Right lobe of liver (tissue), 4 donors: ENCODE measurements around the gene SPEM3.

Source experiments
- POLR2A ChIP-seq: fragments of 450-650 bp; IDR thresholded peaks from one replicate; pipeline ENCODE4 v1.6.1; 2017; ENCODE audit warnings: antibody characterized with exemption, mild to moderate bottlenecking
- TF ChIP-seq, protein P1 (sequence below), 4 donors: fragments of 200-600 bp in 3 of 4; fragments of 450-650 bp in 1 of 4; IDR thresholded peaks; one replicate each; pipeline versions ENCODE4 v1.5.1 to v1.8.0; 2016 to 2022; ENCODE audit warnings: antibody characterized with exemption in 4 of 4, mild to moderate bottlenecking in 2 of 4
- donor health status: DM: no; HTN: no; CAD: no.
- donor health status: DM: no; HTN: no; CAD: no.
- donor health status: DM: no; HTN: yes; CAD: no.

GRCh38 chr17:7407485-7408251, 21.0 kb upstream of the SPEM3 start, which contains the start of gene NLGN2:
- TF ChIP-seq, protein P1, sequence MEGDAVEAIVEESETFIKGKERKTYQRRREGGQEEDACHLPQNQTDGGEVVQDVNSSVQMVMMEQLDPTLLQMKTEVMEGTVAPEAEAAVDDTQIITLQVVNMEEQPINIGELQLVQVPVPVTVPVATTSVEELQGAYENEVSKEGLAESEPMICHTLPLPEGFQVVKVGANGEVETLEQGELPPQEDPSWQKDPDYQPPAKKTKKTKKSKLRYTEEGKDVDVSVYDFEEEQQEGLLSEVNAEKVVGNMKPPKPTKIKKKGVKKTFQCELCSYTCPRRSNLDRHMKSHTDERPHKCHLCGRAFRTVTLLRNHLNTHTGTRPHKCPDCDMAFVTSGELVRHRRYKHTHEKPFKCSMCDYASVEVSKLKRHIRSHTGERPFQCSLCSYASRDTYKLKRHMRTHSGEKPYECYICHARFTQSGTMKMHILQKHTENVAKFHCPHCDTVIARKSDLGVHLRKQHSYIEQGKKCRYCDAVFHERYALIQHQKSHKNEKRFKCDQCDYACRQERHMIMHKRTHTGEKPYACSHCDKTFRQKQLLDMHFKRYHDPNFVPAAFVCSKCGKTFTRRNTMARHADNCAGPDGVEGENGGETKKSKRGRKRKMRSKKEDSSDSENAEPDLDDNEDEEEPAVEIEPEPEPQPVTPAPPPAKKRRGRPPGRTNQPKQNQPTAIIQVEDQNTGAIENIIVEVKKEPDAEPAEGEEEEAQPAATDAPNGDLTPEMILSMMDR (IDR thresholded peaks at IDR 0.05) = no peak
- TF ChIP-seq POLR2A = no peak
